Stimulated activated CD8-positive, alpha-beta memory T cell treated with anti-CD3 and anti-CD28 coated beads, Interleukin-7, amount 100 ng/mL, for 4 hours (primary cell): ENCODE results near the gene OR51G1.
"Not testable (repeated sequence)": the region's sequence is repeated elsewhere in the genome, so short reads cannot be mapped to it uniquely, and the experiment has no call there.

ENCODE experiments used
- DNase-seq, 2 donors: peaks; one replicate each; pipeline ENCODE4 v3.0.0-alpha.2; 2020; ENCODE audit warnings: low read depth in 2 of 2

Gene OR51G1

GRCh38 chr11:4924239-4924638 is at the start of gene OR51G1:
Gene OR51G1 (minus strand): TSS chr11:4924339. CDS start chr11:4924339, 0 bp downstream.
- DNase-seq, result no peak

- no peak for DNase-seq
Measured at GRCh38 chr11:4962816-4963215, 38.7 kb upstream of the OR51G1 start.

GRCh38 chr11:4960877-4961276 is 36.7 kb upstream of the OR51G1 start:
- no peak for DNase-seq

- no peak for DNase-seq
Measured at GRCh38 chr11:4957396-4957795, 33.3 kb upstream of the OR51G1 start.

- DNase-seq, result not testable (repeated sequence)
Measured at GRCh38 chr11:4955613-4956012, 31.5 kb upstream of the OR51G1 start, which contains the start of gene OR51A2. Gene OR51A2 (minus strand): TSS chr11:4955713. CDS start chr11:4955713, 0 bp downstream.

- DNase-seq, result no peak
Measured at GRCh38 chr11:4947505-4947904, 23.4 kb upstream of the OR51G1 start, which contains the start of gene OR51A4. Gene OR51A4 (minus strand): TSS chr11:4947605. CDS start chr11:4947100, 505 bp downstream.

GRCh38 chr11:4936745-4937144 is 12.6 kb upstream of the OR51G1 start:
- DNase-seq, result no peak

- no peak for DNase-seq
Measured at GRCh38 chr11:4932751-4933150, 8.6 kb upstream of the OR51G1 start.

- no peak for DNase-seq
Measured at GRCh38 chr11:4926608-4927007, 2.5 kb upstream of the OR51G1 start.

- no peak for DNase-seq
Measured at GRCh38 chr11:4922304-4922703, 1.8 kb downstream of the OR51G1 start.

GRCh38 chr11:4921796-4922195 is 2.3 kb downstream of the OR51G1 start:
- DNase-seq, result no peak

GRCh38 chr11:4919250-4919649 is 4.9 kb downstream of the OR51G1 start, which contains the start of gene OR51G2:
Gene OR51G2 (minus strand): TSS chr11:4919350. CDS start chr11:4915663, 3,687 bp downstream.
- no peak for DNase-seq

- DNase-seq, result no peak
Measured at GRCh38 chr11:4916581-4916980, 7.6 kb downstream of the OR51G1 start.

- DNase-seq, result no peak
Measured at GRCh38 chr11:4903484-4903883, 20.7 kb downstream of the OR51G1 start, which contains the start of gene OR51A7. Gene OR51A7 (plus strand): TSS chr11:4903783. CDS start chr11:4907370, 3,587 bp downstream.

GRCh38 chr11:4891996-4892640 is 32.0 kb downstream of the OR51G1 start:
- no peak for DNase-seq

GRCh38 chr11:4890279-4890678 is 33.9 kb downstream of the OR51G1 start:
- no peak for DNase-seq

- no peak for DNase-seq
Measured at GRCh38 chr11:4887591-4887990, 36.5 kb downstream of the OR51G1 start.

GRCh38 chr11:4886186-4886585 is 38.0 kb downstream of the OR51G1 start:
- no peak for DNase-seq

- no peak for DNase-seq
Measured at GRCh38 chr11:4884361-4884760, 39.8 kb downstream of the OR51G1 start.

GRCh38 chr11:4882543-4882942 is 41.6 kb downstream of the OR51G1 start:
- no peak for DNase-seq

GRCh38 chr11:4881860-4882500 is 42.2 kb downstream of the OR51G1 start, which contains the start of gene OR51T1:
Gene OR51T1 (plus strand): TSS chr11:4881900. CDS start chr11:4881900, 0 bp downstream.
- DNase-seq, result no peak

GRCh38 chr11:4881188-4881587 is 43.0 kb downstream of the OR51G1 start:
- DNase-seq, result no peak
